Activated CD8-positive, alpha-beta memory T cell treated with anti-CD3 and anti-CD28 coated beads, Interleukin-2, amount 50 U/mL, for 48 hours (primary cell): ENCODE measurements around the gene FOXA1.
"Not testable (repeated sequence)": the region's sequence is repeated elsewhere in the genome, so short reads cannot be mapped to it uniquely, and the experiment has no call there.

Experiments used
- DNase-seq: peaks from one replicate; pipeline ENCODE4 v3.0.0-alpha.2; 2020

Gene FOXA1

GRCh38 chr14:37588956-37589714 lies 5.9 kb downstream of the FOXA1 start:
- DNase-seq, result no peak

GRCh38 chr14:37588667-37588955 lies 6.4 kb downstream of the FOXA1 start:
- no peak for DNase-seq

- DNase-seq, result no peak
Observed at GRCh38 chr14:37587881-37588666, 7.0 kb downstream of the FOXA1 start.

GRCh38 chr14:37587131-37587803 lies 7.8 kb downstream of the FOXA1 start:
- DNase-seq, result no peak

- DNase-seq, result no peak
Observed at GRCh38 chr14:37586797-37587130, 8.3 kb downstream of the FOXA1 start.

GRCh38 chr14:37585971-37586796 lies 8.9 kb downstream of the FOXA1 start:
- no peak for DNase-seq

GRCh38 chr14:37585101-37585511 lies 9.9 kb downstream of the FOXA1 start:
- no peak for DNase-seq

GRCh38 chr14:37584211-37585100 lies 10.6 kb downstream of the FOXA1 start:
- no peak for DNase-seq

- no peak for DNase-seq
Observed at GRCh38 chr14:37583358-37584210, 11.5 kb downstream of the FOXA1 start.

- DNase-seq, result no peak
Observed at GRCh38 chr14:37580146-37580545, 14.9 kb downstream of the FOXA1 start.

- no peak for DNase-seq
Observed at GRCh38 chr14:37579274-37579673, 15.8 kb downstream of the FOXA1 start.

- DNase-seq, result no peak
Observed at GRCh38 chr14:37573356-37573755, 21.7 kb downstream of the FOXA1 start.

GRCh38 chr14:37571391-37571790 lies 23.7 kb downstream of the FOXA1 start:
- no peak for DNase-seq

- no peak for DNase-seq
Observed at GRCh38 chr14:37569729-37570128, 25.3 kb downstream of the FOXA1 start.

- no peak for DNase-seq
Observed at GRCh38 chr14:37566811-37567371, 28.2 kb downstream of the FOXA1 start.

- DNase-seq, result no peak
Observed at GRCh38 chr14:37565550-37565949, 29.5 kb downstream of the FOXA1 start.

- DNase-seq, result no peak
Observed at GRCh38 chr14:37563189-37563588, 31.9 kb downstream of the FOXA1 start.

GRCh38 chr14:37559386-37559785 lies 35.7 kb downstream of the FOXA1 start:
- DNase-seq, result no peak

GRCh38 chr14:37558740-37559139 lies 36.3 kb downstream of the FOXA1 start:
- no peak for DNase-seq

- DNase-seq, result not testable (repeated sequence)
Observed at GRCh38 chr14:37555596-37555995, 39.5 kb downstream of the FOXA1 start.
